ENCODE data around the gene PJA2.

PJA2 gene, protein sequence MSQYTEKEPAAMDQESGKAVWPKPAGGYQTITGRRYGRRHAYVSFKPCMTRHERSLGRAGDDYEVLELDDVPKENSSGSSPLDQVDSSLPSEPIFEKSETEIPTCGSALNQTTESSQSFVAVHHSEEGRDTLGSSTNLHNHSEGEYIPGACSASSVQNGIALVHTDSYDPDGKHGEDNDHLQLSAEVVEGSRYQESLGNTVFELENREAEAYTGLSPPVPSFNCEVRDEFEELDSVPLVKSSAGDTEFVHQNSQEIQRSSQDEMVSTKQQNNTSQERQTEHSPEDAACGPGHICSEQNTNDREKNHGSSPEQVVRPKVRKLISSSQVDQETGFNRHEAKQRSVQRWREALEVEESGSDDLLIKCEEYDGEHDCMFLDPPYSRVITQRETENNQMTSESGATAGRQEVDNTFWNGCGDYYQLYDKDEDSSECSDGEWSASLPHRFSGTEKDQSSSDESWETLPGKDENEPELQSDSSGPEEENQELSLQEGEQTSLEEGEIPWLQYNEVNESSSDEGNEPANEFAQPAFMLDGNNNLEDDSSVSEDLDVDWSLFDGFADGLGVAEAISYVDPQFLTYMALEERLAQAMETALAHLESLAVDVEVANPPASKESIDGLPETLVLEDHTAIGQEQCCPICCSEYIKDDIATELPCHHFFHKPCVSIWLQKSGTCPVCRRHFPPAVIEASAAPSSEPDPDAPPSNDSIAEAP

DNA sequence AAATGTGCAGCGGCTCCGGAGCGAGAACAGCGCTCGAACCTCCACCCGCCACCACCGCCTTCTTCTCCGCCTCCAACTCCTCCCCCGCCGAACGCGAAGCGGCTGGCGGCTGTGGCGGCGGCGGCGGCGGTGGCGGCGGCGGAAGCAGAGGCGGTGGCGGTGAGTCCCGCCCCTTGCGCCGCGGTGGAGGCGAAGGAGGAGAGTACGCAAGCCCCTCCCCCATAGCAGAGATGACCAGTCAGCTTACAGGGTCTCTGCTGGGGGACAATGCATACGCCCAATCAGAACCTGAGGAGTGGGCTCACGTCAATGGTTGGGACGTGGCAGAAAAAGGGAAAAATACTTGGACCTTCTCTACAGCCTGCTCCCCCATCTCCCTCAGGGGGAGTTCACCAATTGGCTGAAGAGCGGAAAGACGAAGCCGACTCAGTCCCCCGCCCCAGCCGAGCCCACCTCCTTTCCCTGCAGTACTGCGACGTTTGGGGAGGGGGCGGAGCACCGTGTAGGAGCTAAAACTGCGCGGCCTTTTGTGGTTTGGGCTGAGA is at the start of gene PJA2:
PJA2 (minus strand) TSS at position 131 of the 545 bp plus-strand sequence. CDS start 26,541 bp downstream, outside the sequence.
- TF ChIP-seq, protein P1, sequence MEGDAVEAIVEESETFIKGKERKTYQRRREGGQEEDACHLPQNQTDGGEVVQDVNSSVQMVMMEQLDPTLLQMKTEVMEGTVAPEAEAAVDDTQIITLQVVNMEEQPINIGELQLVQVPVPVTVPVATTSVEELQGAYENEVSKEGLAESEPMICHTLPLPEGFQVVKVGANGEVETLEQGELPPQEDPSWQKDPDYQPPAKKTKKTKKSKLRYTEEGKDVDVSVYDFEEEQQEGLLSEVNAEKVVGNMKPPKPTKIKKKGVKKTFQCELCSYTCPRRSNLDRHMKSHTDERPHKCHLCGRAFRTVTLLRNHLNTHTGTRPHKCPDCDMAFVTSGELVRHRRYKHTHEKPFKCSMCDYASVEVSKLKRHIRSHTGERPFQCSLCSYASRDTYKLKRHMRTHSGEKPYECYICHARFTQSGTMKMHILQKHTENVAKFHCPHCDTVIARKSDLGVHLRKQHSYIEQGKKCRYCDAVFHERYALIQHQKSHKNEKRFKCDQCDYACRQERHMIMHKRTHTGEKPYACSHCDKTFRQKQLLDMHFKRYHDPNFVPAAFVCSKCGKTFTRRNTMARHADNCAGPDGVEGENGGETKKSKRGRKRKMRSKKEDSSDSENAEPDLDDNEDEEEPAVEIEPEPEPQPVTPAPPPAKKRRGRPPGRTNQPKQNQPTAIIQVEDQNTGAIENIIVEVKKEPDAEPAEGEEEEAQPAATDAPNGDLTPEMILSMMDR (IDR thresholded peaks at IDR 0.05), result no peak

DNA sequence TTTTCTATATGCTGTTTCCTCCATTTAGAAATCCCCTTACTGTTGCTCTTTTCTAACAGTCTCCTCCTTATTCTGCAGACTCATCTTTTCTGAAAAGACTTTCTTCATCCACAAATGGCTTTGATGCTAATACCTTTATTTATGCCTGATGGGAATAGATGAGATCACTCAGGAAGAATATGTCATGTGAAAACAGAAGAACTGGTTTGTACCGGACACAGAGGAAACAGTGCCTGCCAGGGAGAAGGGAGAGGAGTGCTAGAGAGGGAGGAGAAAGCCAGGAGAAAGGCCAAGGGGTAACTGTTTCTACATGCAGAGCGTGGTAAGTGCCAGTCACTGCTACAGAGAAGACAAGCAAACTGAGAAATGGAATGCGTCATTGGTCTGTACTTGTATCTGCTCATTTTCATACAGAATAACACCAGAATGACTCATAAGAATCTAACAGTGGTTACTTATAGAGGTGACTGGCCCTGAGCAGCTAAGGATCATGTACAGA is 45.9 kb upstream of the PJA2 start:
- TF ChIP-seq, protein P1 (IDR thresholded peaks at IDR 0.05), result no peak

DNA sequence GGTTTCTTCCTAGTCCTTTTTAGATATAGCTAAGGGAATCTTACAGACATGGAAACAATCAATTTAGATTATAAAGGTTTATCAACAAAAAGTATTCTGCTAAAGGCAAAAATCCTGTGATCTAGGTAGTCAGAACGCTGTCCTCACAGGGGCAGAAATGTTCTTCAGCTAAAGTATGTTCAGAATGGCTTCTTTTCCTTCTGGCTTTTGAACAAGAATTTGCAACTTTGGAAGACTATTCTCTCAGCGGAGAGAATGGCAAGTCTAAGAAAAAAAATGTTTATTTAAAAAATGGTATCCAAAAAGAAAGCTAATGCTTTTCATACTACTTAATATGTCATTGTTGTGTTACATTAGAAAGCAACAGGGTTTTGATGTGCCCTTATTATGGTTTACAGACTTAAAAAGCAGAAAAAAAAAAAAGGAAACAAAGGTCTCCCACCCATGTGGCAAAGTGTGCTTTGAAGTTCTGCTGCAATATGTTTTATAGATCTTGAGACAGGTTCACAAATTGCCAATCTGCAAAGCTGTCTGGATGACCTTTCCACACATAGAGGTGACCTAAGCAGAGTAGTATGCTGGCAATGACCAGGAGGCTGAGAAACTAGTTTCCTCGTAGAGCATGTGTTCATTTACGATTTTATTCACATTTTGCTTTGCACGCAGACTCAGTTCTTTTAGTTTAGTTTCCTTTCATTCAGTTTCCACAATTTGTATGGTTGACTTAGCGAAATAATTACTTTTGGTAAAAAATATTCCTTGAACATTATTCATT is 45.1 kb upstream of the PJA2 start:
- TF ChIP-seq, protein P1 (IDR thresholded peaks at IDR 0.05), result no peak

DNA sequence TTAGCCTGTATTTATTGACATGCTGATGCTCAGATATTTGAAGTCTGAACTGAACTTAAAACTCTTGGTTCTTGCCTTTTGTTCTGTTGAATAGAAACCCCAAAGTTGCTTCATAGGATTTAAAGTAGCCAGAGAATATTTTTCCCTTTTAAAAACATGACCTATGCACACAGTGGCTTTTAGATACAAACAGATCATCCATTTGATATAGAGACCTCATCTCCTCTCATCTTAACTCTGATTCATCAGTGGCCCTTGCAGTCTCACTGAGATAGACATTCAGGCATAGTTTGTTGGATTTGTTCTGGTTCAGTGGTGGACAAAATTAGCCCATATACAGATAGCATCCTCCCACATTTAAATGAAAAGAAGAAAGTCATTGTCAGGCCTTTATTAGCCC is 43.5 kb upstream of the PJA2 start:
- TF ChIP-seq, protein P1 (IDR thresholded peaks at IDR 0.05), result no peak

DNA sequence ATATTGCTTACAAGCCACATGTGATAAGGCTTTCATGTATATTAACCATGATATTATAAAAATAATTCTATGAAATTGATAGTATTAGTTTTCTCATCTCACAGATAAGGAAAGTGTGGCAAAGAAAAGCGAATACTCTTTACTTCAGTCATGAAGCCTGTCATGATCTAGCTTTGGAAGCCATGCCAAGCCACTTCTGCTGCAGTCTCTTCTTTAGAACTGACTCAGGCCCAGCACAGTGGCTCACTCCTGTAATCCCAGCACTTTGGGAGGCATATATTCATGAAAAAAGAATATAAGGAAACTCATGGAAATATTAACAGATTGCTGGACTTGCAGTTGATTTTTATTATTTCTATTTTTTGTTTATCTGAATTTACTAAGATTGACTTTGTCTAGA is 42.9 kb upstream of the PJA2 start:
- TF ChIP-seq, protein P1 (IDR thresholded peaks at IDR 0.05), result no peak

DNA sequence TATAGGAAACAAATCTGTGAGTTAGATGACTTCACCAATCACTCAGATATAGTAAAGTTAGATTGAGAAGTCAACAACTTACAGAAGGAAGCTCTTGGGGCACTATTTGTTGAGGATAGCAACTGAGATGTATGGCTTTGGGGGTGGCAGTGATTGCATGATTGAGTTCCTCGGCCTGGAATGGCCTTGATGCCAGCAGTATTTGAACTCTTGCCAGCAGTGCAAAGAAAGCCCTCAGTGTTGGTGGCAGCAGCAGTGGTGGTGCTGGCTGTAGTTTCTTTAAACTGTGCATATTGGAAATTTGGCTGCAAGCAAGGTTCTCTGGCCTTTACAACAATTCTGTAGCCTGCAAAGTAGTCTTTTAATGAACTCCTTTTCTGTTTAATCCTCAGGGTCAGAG is 41.4 kb upstream of the PJA2 start:
- TF ChIP-seq, protein P1 (IDR thresholded peaks at IDR 0.05), result no peak

All from LNCAP (cell line).